Liver (tissue), 9 donors: ENCODE measurements around the gene FBXO10. TPM values are rescaled to one million over a fixed set of nuclear protein-coding genes. Genes with fewer than 3 reads are reported as not detected.

Experiments used
- DNase-seq: peaks from one replicate; pipeline ENCODE4 v3.0.0-alpha.2; 2017; ENCODE audit warnings: low spot score
- H3K27ac ChIP-seq, 2 donors: one replicate each; pipeline ENCODE4 v1.7.0; 2013; ENCODE audit warnings: inconsistent platforms in 2 of 2, low read length in 2 of 2, control low read depth in 1 of 2, low read depth in 1 of 2, mild to moderate bottlenecking in 1 of 2
- H3K27me3 ChIP-seq, 4 donors: one replicate each; pipeline versions ENCODE4 v1.6.1 to v1.7.0; 2013; ENCODE audit warnings: low read length in 3 of 4, inconsistent platforms in 1 of 4, mild to moderate bottlenecking in 1 of 4, moderate library complexity in 1 of 4; ENCODE audit not compliant: control insufficient read depth in 4 of 4, insufficient read depth in 4 of 4
- H3K36me3 ChIP-seq, 4 donors: one replicate each; pipeline versions ENCODE4 v1.6.1 to v1.7.0; 2013; ENCODE audit warnings: low read length in 3 of 4, mild to moderate bottlenecking in 3 of 4, low read depth in 1 of 4, moderate library complexity in 1 of 4; ENCODE audit not compliant: control insufficient read depth in 4 of 4, insufficient read depth in 3 of 4
- H3K4me1 ChIP-seq, 4 donors: one replicate each; pipeline versions ENCODE4 v1.6.1 to v1.7.0; 2013; ENCODE audit warnings: low read length in 3 of 4, mild to moderate bottlenecking in 3 of 4, moderate library complexity in 1 of 4; ENCODE audit not compliant: control insufficient read depth in 4 of 4, insufficient read depth in 4 of 4
- H3K4me3 ChIP-seq, 3 donors: one replicate each; pipeline versions ENCODE4 v1.6.1 to v1.7.0; 2013; ENCODE audit warnings: low read length in 3 of 3, control low read depth in 1 of 3, low read depth in 1 of 3, mild to moderate bottlenecking in 1 of 3
- H3K9ac ChIP-seq, 2 donors: one replicate each; pipeline ENCODE4 v1.7.0; 2013; ENCODE audit warnings: low read length in 2 of 2, mild to moderate bottlenecking in 2 of 2, moderate library complexity in 2 of 2, control low read depth in 1 of 2, low read depth in 1 of 2
- H3K9me3 ChIP-seq, 4 donors: one replicate each; pipeline versions ENCODE4 v1.6.1 to v1.7.0; 2013; ENCODE audit warnings: low read length in 3 of 4; ENCODE audit not compliant: control insufficient read depth in 4 of 4
- ATF3 ChIP-seq: IDR thresholded peaks from 2 replicates; pipeline ENCODE4 v1.6.1; 2016; ENCODE audit warnings: antibody characterized with exemption
- CTCF ChIP-seq: fragments of 150-350 bp; IDR thresholded peaks from 2 replicates; pipeline ENCODE4 v1.5.1; 2017; ENCODE audit warnings: improper control_type of control experiment, low read depth, low read length; ENCODE audit not compliant: missing input control
- EGR1 ChIP-seq, 2 donors: IDR thresholded peaks; 2 replicates each; pipeline ENCODE4 v1.6.1; 2016 to 2018; ENCODE audit warnings: antibody characterized with exemption in 2 of 2, low read depth in 2 of 2
- FOXA1 ChIP-seq: IDR thresholded peaks from 2 replicates; pipeline ENCODE4 v1.6.1; 2016; ENCODE audit warnings: antibody characterized with exemption
- FOXA2 ChIP-seq: IDR thresholded peaks from 2 replicates; pipeline ENCODE4 v1.6.1; 2016; ENCODE audit warnings: antibody characterized with exemption
- GABPA ChIP-seq, 2 donors: IDR thresholded peaks in 1 of 2; conservative IDR thresholded peaks in 1 of 2; 2 replicates each; pipeline ENCODE4 v1.6.1; 2016; ENCODE audit warnings: antibody characterized with exemption in 2 of 2, mild to moderate bottlenecking in 1 of 2, moderate library complexity in 1 of 2
- HNF4A ChIP-seq, 2 donors: conservative IDR thresholded peaks; 2 replicates each; pipeline ENCODE4 v1.6.1; 2016; ENCODE audit warnings: antibody characterized with exemption in 2 of 2, mild to moderate bottlenecking in 2 of 2
- HNF4G ChIP-seq: IDR thresholded peaks from 2 replicates; pipeline ENCODE4 v1.6.1; 2016; ENCODE audit warnings: antibody characterized with exemption
- JUND ChIP-seq, 2 donors: IDR thresholded peaks; 2 replicates each; pipeline ENCODE4 v1.6.1; 2016; ENCODE audit warnings: antibody characterized with exemption in 2 of 2
- MAX ChIP-seq: IDR thresholded peaks from 2 replicates; pipeline ENCODE4 v1.6.1; 2016; ENCODE audit warnings: antibody characterized with exemption
- NR2F2 ChIP-seq: IDR thresholded peaks from 2 replicates; pipeline ENCODE4 v1.6.1; 2016; ENCODE audit warnings: antibody characterized with exemption
- RAD21 ChIP-seq, 2 donors: IDR thresholded peaks; 2 replicates each; pipeline ENCODE4 v1.6.1; 2016; ENCODE audit warnings: antibody characterized with exemption in 2 of 2, mild to moderate bottlenecking in 2 of 2
- RXRA ChIP-seq, 2 donors: IDR thresholded peaks; 2 replicates each; pipeline ENCODE4 v1.6.1; 2017 to 2018; ENCODE audit warnings: antibody characterized with exemption in 2 of 2, mild to moderate bottlenecking in 1 of 2
- SP1 ChIP-seq: IDR thresholded peaks from 2 replicates; pipeline ENCODE4 v1.6.1; 2018; ENCODE audit warnings: antibody characterized with exemption, mild to moderate bottlenecking
- TAF1 ChIP-seq: conservative IDR thresholded peaks from 2 replicates; pipeline ENCODE4 v1.6.1; 2016; ENCODE audit warnings: antibody characterized with exemption, mild to moderate bottlenecking
- YY1 ChIP-seq: IDR thresholded peaks from 2 replicates; pipeline ENCODE4 v1.6.1; 2016; ENCODE audit warnings: antibody characterized with exemption, mild to moderate bottlenecking
- ZBTB33 ChIP-seq: IDR thresholded peaks from 2 replicates; pipeline ENCODE4 v1.6.1; 2016; ENCODE audit warnings: antibody characterized with exemption
- WGBS: extraction: QIAGEN DNeasy Blood & Tissue Kit; methylation state at CpG from one replicate; pipeline ENCODE4 v1.1.7; 2013; 5-methylcytosine and 5-hydroxymethylcytosine counted together
- polyA plus RNA-seq, 2 donors: library from polyadenylated mRNA; stranded (reverse) in 1 of 2; unstranded in 1 of 2; fragments of 200-250 nt in 1 of 2; fragments of >200 nt in 1 of 2; fragmentation: Nextera tagmentation in 1 of 2; extraction: Ambion mirVana in 1 of 2; gene quantifications; one replicate each; pipeline versions ENCODE4 v1.2.1 to v1.2.3, GENCODE V29; 2013 to 2015
- total RNA-seq, 2 donors: library from RNA; depleted of rRNA; stranded (reverse); fragments of >200 nt; gene quantifications; one replicate each; pipeline ENCODE4 v1.2.3, GENCODE V29; 2014
- TF ChIP-seq, protein P1 (sequence below): IDR thresholded peaks from 2 replicates; pipeline ENCODE4 v1.6.1; 2016; ENCODE audit warnings: antibody characterized with exemption, mild to moderate bottlenecking
- donor health status: healthy.
- donor health status: healthy.
- donor health status: healthy.
- donor health status: healthy.
- donor health status: healthy.

The FBXO10 gene
- total and polyA plus RNA-seq, 4 donors: 1.3 to 5.5 (median 4.1) TPM

DNA sequence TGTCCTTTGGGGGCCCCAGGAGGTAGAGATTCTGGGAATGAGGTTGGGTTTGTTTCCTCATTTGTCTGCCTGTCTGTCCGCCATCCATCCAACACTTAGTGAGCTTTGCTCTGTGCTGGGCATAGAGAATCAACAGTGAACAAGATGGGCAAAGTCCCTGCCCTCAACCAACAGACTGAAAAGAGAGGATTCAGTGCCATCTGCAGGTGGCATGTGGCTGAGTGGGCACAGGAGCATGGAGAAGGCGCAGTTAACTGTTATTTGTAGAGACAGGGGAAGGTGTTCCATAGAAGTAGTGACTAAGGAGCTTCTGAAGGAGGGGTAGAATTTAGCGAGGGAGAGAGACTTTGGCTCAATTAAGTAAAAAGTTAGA, 67.4 kb downstream of the FBXO10 start:
- H3K9ac ChIP-seq: no peak overlapping the region
- DNase-seq: no peak
- WGBS: 48% methylated on average over 3 of the region's 3 CpGs
- no peak for TF ChIP-seq TAF1
- TF ChIP-seq FOXA2: peak; percentile 63
- TF ChIP-seq, protein P1, sequence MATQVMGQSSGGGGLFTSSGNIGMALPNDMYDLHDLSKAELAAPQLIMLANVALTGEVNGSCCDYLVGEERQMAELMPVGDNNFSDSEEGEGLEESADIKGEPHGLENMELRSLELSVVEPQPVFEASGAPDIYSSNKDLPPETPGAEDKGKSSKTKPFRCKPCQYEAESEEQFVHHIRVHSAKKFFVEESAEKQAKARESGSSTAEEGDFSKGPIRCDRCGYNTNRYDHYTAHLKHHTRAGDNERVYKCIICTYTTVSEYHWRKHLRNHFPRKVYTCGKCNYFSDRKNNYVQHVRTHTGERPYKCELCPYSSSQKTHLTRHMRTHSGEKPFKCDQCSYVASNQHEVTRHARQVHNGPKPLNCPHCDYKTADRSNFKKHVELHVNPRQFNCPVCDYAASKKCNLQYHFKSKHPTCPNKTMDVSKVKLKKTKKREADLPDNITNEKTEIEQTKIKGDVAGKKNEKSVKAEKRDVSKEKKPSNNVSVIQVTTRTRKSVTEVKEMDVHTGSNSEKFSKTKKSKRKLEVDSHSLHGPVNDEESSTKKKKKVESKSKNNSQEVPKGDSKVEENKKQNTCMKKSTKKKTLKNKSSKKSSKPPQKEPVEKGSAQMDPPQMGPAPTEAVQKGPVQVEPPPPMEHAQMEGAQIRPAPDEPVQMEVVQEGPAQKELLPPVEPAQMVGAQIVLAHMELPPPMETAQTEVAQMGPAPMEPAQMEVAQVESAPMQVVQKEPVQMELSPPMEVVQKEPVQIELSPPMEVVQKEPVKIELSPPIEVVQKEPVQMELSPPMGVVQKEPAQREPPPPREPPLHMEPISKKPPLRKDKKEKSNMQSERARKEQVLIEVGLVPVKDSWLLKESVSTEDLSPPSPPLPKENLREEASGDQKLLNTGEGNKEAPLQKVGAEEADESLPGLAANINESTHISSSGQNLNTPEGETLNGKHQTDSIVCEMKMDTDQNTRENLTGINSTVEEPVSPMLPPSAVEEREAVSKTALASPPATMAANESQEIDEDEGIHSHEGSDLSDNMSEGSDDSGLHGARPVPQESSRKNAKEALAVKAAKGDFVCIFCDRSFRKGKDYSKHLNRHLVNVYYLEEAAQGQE: no peak
- no peak for TF ChIP-seq ATF3
- TF ChIP-seq FOXA1: peak; percentile 39
- TF ChIP-seq RAD21 (IDR thresholded peaks at IDR 0.05): peak; percentile 86 to 93
- TF ChIP-seq MAX: no peak
- TF ChIP-seq EGR1 (IDR thresholded peaks at IDR 0.05; ENCODE audit: low read depth in 2 of 2): peak in 1 of 2 donors; percentile 46
- TF ChIP-seq HNF4G: peak; percentile 82
- peak; percentile 6 for TF ChIP-seq NR2F2
- no peak for TF ChIP-seq ZBTB33
- peak; percentile 64 for TF ChIP-seq SP1
- peak; percentile 67 for TF ChIP-seq CTCF
- TF ChIP-seq YY1: peak; percentile 23
- TF ChIP-seq RXRA (IDR thresholded peaks at IDR 0.05): peak in 1 of 2 donors; percentile 39
- TF ChIP-seq HNF4A (conservative IDR thresholded peaks at IDR 0.05): peak; percentile 93 to 94
- TF ChIP-seq JUND (IDR thresholded peaks at IDR 0.05): no peak
- no peak for TF ChIP-seq GABPA (IDR thresholded peaks at IDR 0.05 in 1 of 2, conservative IDR thresholded peaks at IDR 0.05 in 1 of 2)
- peak overlapping the region; percentile 85 to 87 for H3K27ac ChIP-seq
- no peaks in the 10 kb centered on the region for H3K27me3 ChIP-seq
- peaks cover 2 to 4% (median 3%) of the 10 kb centered on the region in 4 donors for H3K36me3 ChIP-seq
- peaks cover 14 to 34% (median 21%) of the 10 kb centered on the region in 4 donors for H3K4me1 ChIP-seq
- H3K9me3 ChIP-seq: no peaks in the 10 kb centered on the region
- peak overlapping the region in 1 of 3 donors; percentile 8 for H3K4me3 ChIP-seq
